Measurements from ENCODE around the gene RAPGEF4.

RAPGEF4 gene

GRCh38 chr2:172955587-172955986, 219.9 kb downstream of the RAPGEF4 start:
- Histone ChIP-seq H3K4me1 (ENCODE audit: control insufficient read depth in 1 of 2, insufficient read depth in 1 of 2, low read depth in 1 of 2, low read length in 1 of 2) (no peaks in the 10 kb centered on the region), H3K9me3 (no peaks in the 10 kb centered on the region), H3K27me3 (no peaks in the 10 kb centered on the region), H3K4me3 (ENCODE audit: low read depth in 1 of 2, low read length in 1 of 2) (no peak overlapping the region), H3K36me3 (no peaks in the 10 kb centered on the region), H3K27ac (no peak overlapping the region)
- TF ChIP-seq CTCF (IDR thresholded peaks at IDR 0.05), result no peak

GRCh38 chr2:172957734-172958133, 222.1 kb downstream of the RAPGEF4 start:
- no peak for TF ChIP-seq CTCF (IDR thresholded peaks at IDR 0.05)
- Histone ChIP-seq H3K4me3 (ENCODE audit: low read depth in 1 of 2, low read length in 1 of 2) (no peak overlapping the region), H3K9me3 (no peaks in the 10 kb centered on the region), H3K27me3 (no peaks in the 10 kb centered on the region), H3K27ac (no peak overlapping the region), H3K4me1 (ENCODE audit: control insufficient read depth in 1 of 2, insufficient read depth in 1 of 2, low read depth in 1 of 2, low read length in 1 of 2) (no peaks in the 10 kb centered on the region), H3K36me3 (no peaks in the 10 kb centered on the region)

GRCh38 chr2:172962082-172962481, 226.4 kb downstream of the RAPGEF4 start:
- Histone ChIP-seq H3K36me3 (no peaks in the 10 kb centered on the region), H3K4me3 (ENCODE audit: low read depth in 1 of 2, low read length in 1 of 2) (no peak overlapping the region), H3K27ac (no peak overlapping the region), H3K27me3 (no peaks in the 10 kb centered on the region), H3K9me3 (no peaks in the 10 kb centered on the region), H3K4me1 (ENCODE audit: control insufficient read depth in 1 of 2, insufficient read depth in 1 of 2, low read depth in 1 of 2, low read length in 1 of 2) (no peaks in the 10 kb centered on the region)
- no peak for TF ChIP-seq CTCF (IDR thresholded peaks at IDR 0.05)

GRCh38 chr2:172962824-172963223, 227.2 kb downstream of the RAPGEF4 start:
- no peak for TF ChIP-seq CTCF (IDR thresholded peaks at IDR 0.05)
- H3K9me3 ChIP-seq, result no peaks in the 10 kb centered on the region
- H3K27me3 ChIP-seq, result no peaks in the 10 kb centered on the region
- H3K4me3 ChIP-seq (ENCODE audit: low read depth in 1 of 2, low read length in 1 of 2), result no peak overlapping the region
- no peak overlapping the region for H3K27ac ChIP-seq
- no peaks in the 10 kb centered on the region for H3K36me3 ChIP-seq
- H3K4me1 ChIP-seq (ENCODE audit: control insufficient read depth in 1 of 2, insufficient read depth in 1 of 2, low read depth in 1 of 2, low read length in 1 of 2), result no peaks in the 10 kb centered on the region

GRCh38 chr2:172964511-172965139, 229.0 kb downstream of the RAPGEF4 start:
- no peaks in the 10 kb centered on the region for H3K4me1 ChIP-seq (ENCODE audit: control insufficient read depth in 1 of 2, insufficient read depth in 1 of 2, low read depth in 1 of 2, low read length in 1 of 2)
- no peaks in the 10 kb centered on the region for H3K36me3 ChIP-seq
- no peak overlapping the region for H3K4me3 ChIP-seq (ENCODE audit: low read depth in 1 of 2, low read length in 1 of 2)
- no peak for TF ChIP-seq CTCF (IDR thresholded peaks at IDR 0.05)
- no peaks in the 10 kb centered on the region for H3K27me3 ChIP-seq
- no peaks in the 10 kb centered on the region for H3K9me3 ChIP-seq
- H3K27ac ChIP-seq, result no peak overlapping the region
